Urinary bladder (tissue), 4 donors: Measurements from ENCODE around the gene CYSLTR2. TPM values are rescaled to one million over a fixed set of nuclear protein-coding genes. Genes with fewer than 3 reads are reported as not detected.

Experiments used
- DNase-seq: peaks from one replicate; pipeline ENCODE4 v3.0.0-alpha.2; 2015; ENCODE audit errors: extremely low spot score
- H3K27ac ChIP-seq: one replicate; pipeline ENCODE4 v1.5.1; 2013; ENCODE audit warnings: low read depth, mild to moderate bottlenecking, moderate library complexity
- H3K36me3 ChIP-seq: one replicate; pipeline ENCODE4 v1.6.1; 2013; ENCODE audit warnings: mild to moderate bottlenecking, moderate library complexity; ENCODE audit not compliant: insufficient read depth
- H3K4me1 ChIP-seq: one replicate; pipeline ENCODE4 v1.6.1; 2013; ENCODE audit warnings: mild to moderate bottlenecking, moderate library complexity; ENCODE audit not compliant: insufficient read depth
- H3K4me3 ChIP-seq: one replicate; pipeline ENCODE4 v1.5.1; 2013; ENCODE audit warnings: low read depth, low read length
- WGBS: extraction: QIAGEN DNeasy Blood & Tissue Kit; methylation state at CpG from one replicate; pipeline ENCODE4 v1.1.7; 2013; 5-methylcytosine and 5-hydroxymethylcytosine counted together
- polyA plus RNA-seq: library from polyadenylated mRNA; stranded (reverse); fragments of 200-250 nt; gene quantifications from one replicate; pipeline ENCODE4 v1.2.3, GENCODE V29; 2013
- total RNA-seq: library from RNA; depleted of rRNA; stranded (reverse); fragments of >200 nt; gene quantifications from one replicate; pipeline ENCODE4 v1.2.3, GENCODE V29; 2014
- donor health status: healthy with polysubstance abuse.
- donor health status: healthy.

The CYSLTR2 gene
- total and polyA plus RNA-seq, 2 donors = 0.14 to 1.4 TPM

GRCh38 chr13:48727241-48728011 lies 73.7 kb downstream of the CYSLTR2 start:
- no peaks in the 10 kb centered on the region for H3K36me3 ChIP-seq
- H3K4me3 ChIP-seq = no peak overlapping the region
- no peaks in the 10 kb centered on the region for H3K4me1 ChIP-seq
- no peak overlapping the region for H3K27ac ChIP-seq
- 41% methylated on average over 4 of the region's 4 CpGs for WGBS
- peak; percentile 23 for DNase-seq

- WGBS = 87% methylated on average over 2 of the region's 2 CpGs
- Histone ChIP-seq H3K27ac (no peak overlapping the region), H3K4me3 (no peak overlapping the region), H3K4me1 (no peaks in the 10 kb centered on the region), H3K36me3 (no peaks in the 10 kb centered on the region)
- DNase-seq = no peak
These were observed 74.5 kb downstream of the CYSLTR2 start for GRCh38 chr13:48728226-48728625.

DNA sequence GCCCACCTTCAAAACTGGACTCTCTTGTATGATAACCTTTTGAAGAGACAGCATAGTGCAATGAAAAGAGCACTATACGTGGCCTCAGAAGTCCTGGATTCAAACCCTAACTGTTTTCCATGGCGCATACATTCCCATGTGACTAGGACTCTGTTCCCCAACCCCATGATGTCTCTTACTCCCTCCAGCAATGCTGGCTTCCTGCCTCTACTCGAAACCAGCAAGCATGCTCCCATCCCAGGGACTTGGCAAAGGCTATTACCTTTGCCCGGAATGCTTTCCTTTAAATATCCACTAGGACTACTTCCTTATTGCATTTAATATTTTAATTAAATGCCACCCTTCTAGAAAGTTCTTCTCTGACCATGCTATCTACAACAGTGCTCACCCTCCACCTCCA lies 75.1 kb downstream of the CYSLTR2 start:
- Histone ChIP-seq H3K4me1 (no peaks in the 10 kb centered on the region), H3K4me3 (no peak overlapping the region), H3K27ac (no peak overlapping the region), H3K36me3 (no peaks in the 10 kb centered on the region)
- 91% methylated on average over 4 of the region's 4 CpGs for WGBS
- DNase-seq = no peak

DNA sequence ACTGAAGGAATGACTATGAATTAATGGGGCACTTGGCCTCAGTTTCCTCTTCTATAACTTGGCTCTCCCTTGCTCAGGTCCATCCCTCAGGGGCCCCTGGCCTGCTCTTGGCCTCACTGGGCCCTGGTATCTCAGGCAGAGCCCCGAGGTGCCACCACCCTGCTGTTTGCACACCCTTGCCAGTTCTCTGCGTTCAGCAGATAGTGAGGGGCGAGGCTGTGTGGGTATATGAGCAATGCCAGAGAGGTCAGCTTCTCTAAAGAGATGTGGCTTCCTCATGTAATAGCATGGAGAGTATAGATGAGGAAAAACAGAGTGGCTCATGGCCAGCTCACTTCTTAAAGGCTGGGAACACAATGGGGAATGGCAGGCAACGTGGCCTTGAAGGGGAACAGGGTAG lies 76.1 kb downstream of the CYSLTR2 start:
- DNase-seq = no peak
- WGBS = 89% methylated on average over 4 of the region's 4 CpGs
- H3K4me1 ChIP-seq = no peaks in the 10 kb centered on the region
- no peaks in the 10 kb centered on the region for H3K36me3 ChIP-seq
- H3K27ac ChIP-seq = no peak overlapping the region
- no peak overlapping the region for H3K4me3 ChIP-seq

DNA sequence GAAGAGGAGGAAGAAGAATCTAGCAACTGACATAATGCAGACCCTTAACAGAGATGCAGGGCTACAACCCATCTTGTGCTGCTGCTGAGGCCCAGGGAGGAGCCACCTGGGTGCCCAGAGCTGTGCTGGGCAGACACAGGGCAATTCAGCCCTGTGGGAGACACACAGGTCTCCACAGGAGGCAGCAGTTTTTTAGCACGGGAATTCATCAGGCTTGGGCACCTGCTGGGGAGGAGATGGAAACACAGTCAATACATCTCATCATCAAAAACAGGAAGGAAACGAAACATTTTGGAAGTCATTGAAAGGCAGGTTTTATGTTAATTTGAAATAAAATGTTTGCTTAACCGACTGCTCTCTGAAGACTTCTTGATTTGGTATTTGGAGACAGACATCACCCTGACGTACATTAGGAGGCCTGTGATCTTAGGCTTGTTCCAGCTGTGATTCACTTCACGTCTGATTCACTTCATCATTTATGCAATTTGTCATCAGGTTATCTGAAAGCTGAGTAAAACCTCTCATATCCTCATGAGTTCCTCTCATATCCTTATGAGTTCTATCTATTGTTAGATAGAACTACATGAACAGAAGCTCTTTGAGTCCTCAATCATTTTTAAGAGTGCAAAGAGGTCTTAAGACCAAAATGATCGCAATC lies 77.4 kb downstream of the CYSLTR2 start:
- WGBS = 68% methylated on average over 6 of the region's 6 CpGs
- Histone ChIP-seq H3K36me3 (no peaks in the 10 kb centered on the region), H3K4me1 (no peaks in the 10 kb centered on the region), H3K4me3 (no peak overlapping the region), H3K27ac (no peak overlapping the region)
- DNase-seq = no peak

GRCh38 chr13:48731957-48732569 lies 78.3 kb downstream of the CYSLTR2 start:
- Histone ChIP-seq H3K4me3 (no peak overlapping the region), H3K4me1 (no peaks in the 10 kb centered on the region), H3K27ac (no peak overlapping the region), H3K36me3 (no peaks in the 10 kb centered on the region)
- 46% methylated on average over 16 of the region's 16 CpGs for WGBS
- no peak for DNase-seq

GRCh38 chr13:48733739-48734335 lies 80.1 kb downstream of the CYSLTR2 start:
- H3K4me1 ChIP-seq = no peaks in the 10 kb centered on the region
- no peak for DNase-seq
- no peak overlapping the region for H3K27ac ChIP-seq
- no peak overlapping the region for H3K4me3 ChIP-seq
- no peaks in the 10 kb centered on the region for H3K36me3 ChIP-seq
- 95% methylated on average over 5 of the region's 5 CpGs for whole genome bisulfite sequencing

- WGBS = 58% methylated on average over 3 of the region's 3 CpGs
- no peak for DNase-seq
- Histone ChIP-seq H3K27ac (no peak overlapping the region), H3K36me3 (no peaks in the 10 kb centered on the region), H3K4me3 (no peak overlapping the region), H3K4me1 (no peaks in the 10 kb centered on the region)
These were observed 81.8 kb downstream of the CYSLTR2 start for GRCh38 chr13:48735571-48735970.

DNA sequence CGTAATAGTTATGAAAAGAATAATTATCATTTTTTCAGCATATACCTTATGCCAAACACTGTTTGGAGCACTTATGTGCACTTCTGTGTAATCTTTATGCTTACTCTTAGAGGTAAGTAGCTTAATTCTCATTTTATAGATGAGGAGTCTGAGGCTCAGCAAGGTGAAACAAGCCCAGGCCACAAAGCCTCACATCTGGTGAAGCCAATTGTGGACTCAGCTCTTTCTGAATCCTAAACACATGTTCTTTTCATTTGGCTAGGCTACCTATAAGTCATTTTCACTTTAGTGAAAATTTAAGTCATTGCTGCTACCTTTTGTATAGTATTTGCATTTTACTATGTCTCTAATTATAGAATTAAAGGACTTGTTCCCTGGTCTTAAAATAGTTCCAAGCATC lies 84.0 kb downstream of the CYSLTR2 start:
- H3K4me1 ChIP-seq = no peaks in the 10 kb centered on the region
- DNase-seq = no peak
- H3K27ac ChIP-seq = no peak overlapping the region
- WGBS = 94% methylated on average over 1 of the region's 1 CpG
- no peaks in the 10 kb centered on the region for H3K36me3 ChIP-seq
- no peak overlapping the region for H3K4me3 ChIP-seq

DNA sequence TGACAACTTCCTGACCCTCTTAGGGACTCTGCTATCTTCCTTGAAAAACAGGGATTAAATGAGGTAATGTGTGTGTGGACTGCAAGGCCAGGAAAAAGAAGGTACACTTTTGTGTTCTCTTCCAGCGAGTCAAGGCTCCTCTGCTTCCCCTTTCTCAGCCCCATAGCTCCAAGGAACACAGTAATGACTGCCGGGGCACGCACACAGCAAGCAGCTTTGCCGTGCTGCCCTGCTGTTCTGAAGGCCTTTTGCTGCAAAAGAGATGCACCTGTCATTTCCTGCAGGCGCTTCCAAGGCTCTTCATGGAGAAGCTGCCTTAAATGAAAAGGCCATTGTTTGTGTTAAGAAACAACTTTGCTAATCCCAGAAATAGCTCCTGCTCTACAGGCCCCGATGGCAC lies 84.6 kb downstream of the CYSLTR2 start:
- Histone ChIP-seq H3K4me1 (no peaks in the 10 kb centered on the region), H3K4me3 (no peak overlapping the region), H3K36me3 (no peaks in the 10 kb centered on the region), H3K27ac (no peak overlapping the region)
- DNase-seq = no peak
- 64% methylated on average over 6 of the region's 6 CpGs for WGBS

- H3K27ac ChIP-seq = no peak overlapping the region
- no peak for DNase-seq
- H3K36me3 ChIP-seq = no peaks in the 10 kb centered on the region
- H3K4me3 ChIP-seq = no peak overlapping the region
- no peaks in the 10 kb centered on the region for H3K4me1 ChIP-seq
- 60% methylated on average over 9 of the region's 9 CpGs for WGBS
These were observed 85.7 kb downstream of the CYSLTR2 start for GRCh38 chr13:48739386-48739964.

GRCh38 chr13:48741377-48741776 lies 87.6 kb downstream of the CYSLTR2 start:
- Histone ChIP-seq H3K36me3 (no peaks in the 10 kb centered on the region), H3K4me1 (no peaks in the 10 kb centered on the region), H3K27ac (no peak overlapping the region), H3K4me3 (no peak overlapping the region)
- DNase-seq = no peak
- WGBS = 37% methylated on average over 2 of the region's 2 CpGs

- WGBS = 49% methylated on average over 1 of the region's 1 CpG
- no peak overlapping the region for H3K4me3 ChIP-seq
These were observed 93.1 kb downstream of the CYSLTR2 start for GRCh38 chr13:48746821-48747220.

More at GRCh38 chr13:48746821-48747220, 93.1 kb downstream of the CYSLTR2 start:
- no peak for DNase-seq
- H3K27ac ChIP-seq = no peak overlapping the region
- no peaks in the 10 kb centered on the region for H3K4me1 ChIP-seq
- no peaks in the 10 kb centered on the region for H3K36me3 ChIP-seq
